ENCODE measurements around the gene QRFP. TPM values are rescaled to one million over a fixed set of nuclear protein-coding genes. Genes with fewer than 3 reads are reported as not detected.

The QRFP gene
- total RNA-seq, 1 experiment from 2014 or later = not detected

- WGBS (ENCODE audit: extremely low coverage, insufficient read length, low lambda C conversion rate) = no CpG with 5 or more reads among the region's 14 CpGs
These were observed 31.6 kb upstream of the QRFP start for GRCh38 chr9:130927995-130928900.

More at GRCh38 chr9:130927995-130928900, 31.6 kb upstream of the QRFP start:
- Histone ChIP-seq H2BK20ac (ENCODE audit: low read depth, low read length, poor library complexity, severe bottlenecking) (no peak overlapping the region), H4K91ac (ENCODE audit: insufficient read length, low read depth, low read length) (no peak overlapping the region), H4K20me1 (ENCODE audit: control insufficient read depth, insufficient read depth, insufficient read length) (no peaks in the 10 kb centered on the region), H3K4ac (ENCODE audit: low read depth, low read length) (no peak overlapping the region), H3K27ac (ENCODE audit: insufficient read length, low read depth, low read length) (no peak overlapping the region), H3K23me2 (ENCODE audit: insufficient read length, low read depth, low read length, poor library complexity, severe bottlenecking) (no peaks in the 10 kb centered on the region), H3K27me3 (ENCODE audit: insufficient read depth, low read length) (no peaks in the 10 kb centered on the region), H3K79me2 (ENCODE audit: insufficient read depth, low read length) (no peaks in the 10 kb centered on the region), H2BK12ac (ENCODE audit: insufficient read length, low read depth, low read length) (no peak overlapping the region), H3K14ac (ENCODE audit: insufficient read depth, low read length) (no peak overlapping the region), H3K56ac (ENCODE audit: insufficient read length, low read depth, low read length) (no peak overlapping the region), H3K4me1 (ENCODE audit: insufficient read depth, low read length) (no peaks in the 10 kb centered on the region), H2BK5ac (ENCODE audit: insufficient read length, low read length) (no peak overlapping the region), H3K4me2 (ENCODE audit: insufficient read depth, insufficient read length, low read length) (no peak overlapping the region), H2BK120ac (ENCODE audit: low read depth, low read length, poor library complexity, severe bottlenecking) (no peak overlapping the region), H3K9me3 (ENCODE audit: control insufficient read depth, low read depth, low read length) (no peaks in the 10 kb centered on the region), H4K5ac (ENCODE audit: insufficient read length, low read depth, low read length) (no peak overlapping the region), H3K79me1 (ENCODE audit: insufficient read depth, low read depth, low read length, poor library complexity, severe bottlenecking) (no peaks in the 10 kb centered on the region), H3K23ac (ENCODE audit: insufficient read length, low read depth, low read length) (no peak overlapping the region), H2BK15ac (ENCODE audit: low read depth, low read length) (no peak overlapping the region), H3K18ac (ENCODE audit: insufficient read length, low read depth, low read length) (no peak overlapping the region), H2AFZ (ENCODE audit: low read length) (no peak overlapping the region), H4K8ac (replicated peaks; ENCODE audit: insufficient read length, low read depth, low read length) (no peak overlapping the region), H3T11ph (ENCODE audit: low read length) (no peak overlapping the region), H2AK5ac (ENCODE audit: insufficient read length, low read length) (no peak overlapping the region), H3K9ac (ENCODE audit: extremely low read depth, insufficient read length, low read length) (no peak overlapping the region)
- Mint-ChIP-seq H3K36me3 (ENCODE audit: insufficient read depth in 1 of 3, low read depth in 3 of 3) (no peaks in the 10 kb centered on the region), H3K9me3 (no peaks in the 10 kb centered on the region), H3K4me1 (peaks cover 16 to 17% of the 10 kb centered on the region in 2 experiments), H3K27ac (no peak overlapping the region; a peak in 1 of 7 replicates), H3K27me3 (ENCODE audit: low read depth) (peaks cover 3% of the 10 kb centered on the region; the same call in 1 of the 2 replicates), H3K4me3 (no peak overlapping the region; a peak in 1 of 5 replicates)
- no peak for DNase-seq
- TF ChIP-seq CTCF (conservative IDR thresholded peaks at IDR 0.05) = no peak
